SK-N-SH (cell line): ENCODE results near the gene ITGAE.

ENCODE experiments used
- EZH2phosphoT487 ChIP-seq: fragments of 200-600 bp; sonication (generic); IDR thresholded peaks from 2 replicates; pipeline ENCODE4 v1.6.1; 2017; ENCODE audit warnings: low read depth, mixed run types, mild to moderate bottlenecking, antibody characterized with exemption, moderate library complexity, borderline replicate concordance
- GABPA ChIP-seq: IDR thresholded peaks from 2 replicates; pipeline ENCODE4 v1.4.0; 2012; ENCODE audit warnings: low read depth, mild to moderate bottlenecking
- MXI1 ChIP-seq: IDR thresholded peaks from 2 replicates; pipeline ENCODE4 v1.6.1; 2012; ENCODE audit warnings: mild to moderate bottlenecking, low read depth, low read length, improper control_type of control experiment
- POLR2AphosphoS5 ChIP-seq: IDR thresholded peaks from 2 replicates; pipeline ENCODE4 v1.6.1; 2012; ENCODE audit warnings: low read depth, low read length
- RCOR1 ChIP-seq: fragments of 150-350 bp; IDR thresholded peaks from 2 replicates; pipeline ENCODE4 v1.6.1; 2017; ENCODE audit warnings: antibody characterized with exemption, low read length
- RFX5 ChIP-seq: IDR thresholded peaks from 2 replicates; pipeline ENCODE4 v1.6.1; 2012; ENCODE audit warnings: mild to moderate bottlenecking, improper control_type of control experiment, low read length
- SIN3A ChIP-seq: IDR thresholded peaks from 2 replicates; pipeline ENCODE4 v1.6.1; 2012; ENCODE audit warnings: low read depth, mild to moderate bottlenecking, low read length, moderate library complexity, borderline replicate concordance
- SMC3 ChIP-seq: IDR thresholded peaks from 2 replicates; pipeline ENCODE4 v1.6.1; 2012; ENCODE audit warnings: low read depth, low read length, improper control_type of control experiment
- TF ChIP-seq, protein P1 (sequence below): fragments of 200-600 bp; sonication (generic); IDR thresholded peaks from 2 replicates; pipeline ENCODE4 v1.6.1; 2017; ENCODE audit warnings: antibody characterized with exemption, mild to moderate bottlenecking, moderate library complexity

DNA sequence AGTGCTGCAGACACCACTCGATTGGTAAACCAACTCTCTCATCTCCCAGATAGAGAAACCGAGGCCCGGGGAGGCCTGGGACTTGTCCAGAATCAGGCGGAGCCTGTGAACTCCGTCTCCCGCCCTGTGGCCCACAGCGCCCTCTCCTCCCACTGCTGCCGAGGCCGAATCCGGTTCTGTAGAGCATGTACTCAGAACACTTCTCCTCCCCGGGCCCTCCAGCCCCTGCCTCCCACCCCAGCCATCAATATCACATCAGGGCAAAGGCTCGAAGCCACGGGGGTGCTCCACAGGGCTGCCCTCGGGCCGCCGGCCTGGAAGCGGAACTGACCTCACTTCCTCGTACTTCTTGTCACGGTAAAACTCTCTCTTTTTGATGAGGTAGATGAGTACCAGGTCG, 119.4 kb downstream of the ITGAE start:
- TF ChIP-seq, protein P1, sequence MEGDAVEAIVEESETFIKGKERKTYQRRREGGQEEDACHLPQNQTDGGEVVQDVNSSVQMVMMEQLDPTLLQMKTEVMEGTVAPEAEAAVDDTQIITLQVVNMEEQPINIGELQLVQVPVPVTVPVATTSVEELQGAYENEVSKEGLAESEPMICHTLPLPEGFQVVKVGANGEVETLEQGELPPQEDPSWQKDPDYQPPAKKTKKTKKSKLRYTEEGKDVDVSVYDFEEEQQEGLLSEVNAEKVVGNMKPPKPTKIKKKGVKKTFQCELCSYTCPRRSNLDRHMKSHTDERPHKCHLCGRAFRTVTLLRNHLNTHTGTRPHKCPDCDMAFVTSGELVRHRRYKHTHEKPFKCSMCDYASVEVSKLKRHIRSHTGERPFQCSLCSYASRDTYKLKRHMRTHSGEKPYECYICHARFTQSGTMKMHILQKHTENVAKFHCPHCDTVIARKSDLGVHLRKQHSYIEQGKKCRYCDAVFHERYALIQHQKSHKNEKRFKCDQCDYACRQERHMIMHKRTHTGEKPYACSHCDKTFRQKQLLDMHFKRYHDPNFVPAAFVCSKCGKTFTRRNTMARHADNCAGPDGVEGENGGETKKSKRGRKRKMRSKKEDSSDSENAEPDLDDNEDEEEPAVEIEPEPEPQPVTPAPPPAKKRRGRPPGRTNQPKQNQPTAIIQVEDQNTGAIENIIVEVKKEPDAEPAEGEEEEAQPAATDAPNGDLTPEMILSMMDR = no peak
- TF ChIP-seq RCOR1 (no peak), RFX5 (no peak), POLR2AphosphoS5 (no peak), SMC3 (no peak), EZH2phosphoT487 (no peak), MXI1 (no peak), GABPA (no peak), SIN3A (no peak)
